GM13977 (cell line): ENCODE measurements around the gene MRPS18C.

Experiments
- DNase-seq: peaks from one replicate; pipeline ENCODE4 v3.0.0; 2012; ENCODE audit warnings: low spot score
- CTCF ChIP-seq: IDR thresholded peaks from 2 replicates; pipeline ENCODE4 v1.5.1; 2012; ENCODE audit warnings: mild to moderate bottlenecking, control low read depth; ENCODE audit not compliant: insufficient read depth; ENCODE audit errors: extremely low read depth, missing control alignments
- in situ Hi-C: fragments of 300-500 bp; cut with MboI; formaldehyde crosslinking; loops from one replicate; pipeline ENCODE4 v1.12.0; 2022; ENCODE audit warnings: low sequenced_read_pairs, low pct_unique_long_range_greater_than_20kb, mixed read lengths, inconsistent platforms; ENCODE audit not compliant: unreplicated experiment

The MRPS18C gene

DNA sequence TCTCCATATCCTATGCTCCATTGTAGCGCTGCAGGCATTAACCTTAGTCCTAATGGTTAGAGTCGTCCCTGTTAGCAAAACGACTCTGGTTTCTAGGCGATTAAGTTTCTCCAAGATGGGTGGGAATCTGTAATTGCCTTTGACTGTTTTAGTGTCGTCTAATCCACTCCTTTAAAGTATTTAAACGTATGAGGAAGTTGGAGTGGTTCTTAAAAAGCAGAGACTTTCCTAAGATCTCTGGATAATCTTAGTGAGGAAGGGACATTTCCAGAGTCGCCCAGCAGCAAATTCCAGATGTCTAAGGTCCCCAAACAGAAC, 285 bp downstream of the MRPS18C start:
- no peak for TF ChIP-seq CTCF
- in situ Hi-C loops, result loop anchor here (25.0 kb wide), 1 partner anchor 394 kb away; no protein-coding TSS in a partner anchor
- DNase-seq, result no peak

DNA sequence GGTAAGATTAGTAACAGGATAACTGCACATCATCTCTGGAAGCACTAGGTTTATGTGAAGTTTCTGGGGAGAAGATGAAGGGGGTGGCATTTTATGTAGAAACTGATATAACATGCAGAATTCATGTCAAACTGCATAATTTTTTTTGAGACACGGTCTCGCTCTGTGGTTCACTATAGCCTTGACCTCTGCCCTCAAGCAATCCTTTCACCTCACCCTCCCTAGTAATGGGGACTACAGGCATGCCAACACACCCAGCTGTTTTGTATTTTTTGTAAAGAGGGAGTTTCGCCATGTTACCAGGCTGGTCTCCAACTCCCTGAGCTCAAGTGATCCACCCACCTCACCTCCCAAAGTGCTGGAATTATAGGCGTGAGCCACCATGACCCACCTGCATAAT, 17.6 kb downstream of the MRPS18C start:
- no peak for TF ChIP-seq CTCF
- in situ Hi-C loops, result loop anchor here (25.0 kb wide), 1 partner anchor 411 kb away; no protein-coding TSS in a partner anchor
- no peak for DNase-seq

DNA sequence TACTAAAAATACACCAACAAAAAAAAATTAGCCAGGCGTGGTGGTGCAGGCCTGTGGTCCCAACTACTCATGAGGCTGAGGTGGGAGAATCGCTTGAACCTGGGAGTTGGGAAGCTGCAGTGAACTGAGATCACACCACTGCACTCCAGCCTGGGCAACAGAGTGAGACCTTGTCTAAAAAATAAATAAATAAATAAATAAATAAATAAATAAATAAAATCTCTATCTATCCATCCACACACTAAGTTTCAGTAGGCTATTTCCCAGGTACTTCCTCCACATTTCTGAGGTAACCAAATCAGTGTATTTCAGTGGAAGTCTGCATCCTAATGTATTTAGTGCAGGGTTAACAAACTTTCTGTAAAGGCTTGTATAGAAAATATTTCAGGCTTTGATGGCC, 18.1 kb downstream of the MRPS18C start:
- in situ Hi-C loops, result loop anchor here (25.0 kb wide), 1 partner anchor 412 kb away; no protein-coding TSS in a partner anchor
- no peak for DNase-seq
- TF ChIP-seq CTCF, result no peak

DNA sequence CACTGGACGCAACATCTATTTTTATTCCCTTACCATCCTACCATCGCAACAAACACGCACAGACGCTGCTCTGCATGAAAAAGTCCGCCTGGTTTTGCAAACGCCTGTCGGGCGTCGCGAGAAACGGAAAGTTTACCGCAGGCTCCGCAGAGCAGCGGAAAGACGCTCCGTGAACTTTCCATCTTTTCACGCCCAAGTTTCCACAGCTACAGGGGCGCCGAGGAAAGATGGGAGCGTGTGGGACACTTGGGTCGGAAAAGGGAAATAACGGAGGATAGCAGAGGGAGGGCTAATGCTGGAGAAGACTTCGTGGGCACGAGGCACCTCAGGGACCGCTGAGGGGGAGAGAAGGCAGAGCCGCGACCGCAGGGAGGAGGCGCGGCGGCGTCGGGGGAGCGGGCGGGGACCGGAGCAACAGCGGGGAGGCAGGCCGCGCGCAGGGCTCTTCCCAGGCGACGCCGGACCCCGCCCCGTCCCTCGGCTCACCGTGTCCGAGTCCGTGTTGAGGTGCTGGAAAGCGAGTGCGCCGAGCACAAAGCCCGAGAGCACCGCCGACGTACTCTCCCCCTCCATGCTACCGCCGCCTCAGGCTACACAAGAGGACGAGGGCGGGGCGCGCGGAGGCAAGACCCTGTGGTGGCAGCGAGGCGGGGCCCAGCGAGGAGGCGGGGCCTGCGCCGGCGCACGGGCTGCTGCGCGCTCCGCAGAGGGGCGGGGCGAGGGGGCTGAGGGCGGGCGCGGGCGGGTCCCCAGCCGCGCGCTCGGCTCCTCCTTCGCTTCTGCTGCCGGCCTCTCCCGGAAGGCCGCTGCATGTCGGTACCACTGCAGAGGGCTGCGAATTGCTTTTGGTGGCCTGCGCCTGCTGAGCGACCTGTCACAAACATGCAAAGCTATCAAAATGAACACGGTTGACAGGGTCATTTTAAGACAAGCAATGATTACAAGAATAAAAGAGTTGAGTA, 28.9 kb downstream of the MRPS18C start, which contains the start of gene ABRAXAS1:
Gene ABRAXAS1, minus strand, starts transcription at position 601 of the 962 bp plus-strand sequence. Its CDS starts 28 bp downstream, at position 573.
- DNase-seq, result peak; percentile 99
- in situ Hi-C loops, result no loop called here
- TF ChIP-seq CTCF, result no peak

- no peak for TF ChIP-seq CTCF
- in situ Hi-C loops, result no loop called here
- DNase-seq, result no peak
Observed at GRCh38 chr4:83486457-83487129, 30.7 kb downstream of the MRPS18C start.

GRCh38 chr4:83489711-83490326, 34.0 kb downstream of the MRPS18C start:
- no peak for DNase-seq
- in situ Hi-C loops, result no loop called here
- no peak for TF ChIP-seq CTCF
